ENCODE results near the gene RTP3. TPM values are rescaled to one million over a fixed set of nuclear protein-coding genes. Genes with fewer than 3 reads are reported as not detected.
"Not testable (repeated sequence)": the region's sequence is repeated elsewhere in the genome, so short reads cannot be mapped to it uniquely, and the experiment has no call there.

Gene RTP3
- total and polyA plus RNA-seq, 4 donors, result not detected

DNA sequence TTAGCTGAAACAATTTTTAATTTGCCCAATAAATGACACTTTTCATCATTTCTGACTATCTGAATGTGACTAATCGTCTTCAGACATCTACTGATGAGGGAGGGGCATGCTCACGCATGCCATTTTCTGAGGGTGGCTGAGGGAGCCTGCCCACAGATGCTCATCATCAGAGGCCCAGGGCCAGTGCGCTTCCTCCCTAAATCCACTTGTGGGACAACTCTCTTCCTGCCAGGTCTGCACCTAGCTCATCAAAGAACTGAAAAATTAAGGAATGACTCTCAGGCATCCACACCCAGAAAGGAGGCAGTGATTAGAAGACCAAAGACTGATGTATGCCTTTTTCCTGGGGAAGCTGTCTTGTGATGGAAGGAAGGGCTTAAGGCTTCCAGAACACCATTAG lies 22.8 kb downstream of the RTP3 start:
- no peaks in the 10 kb centered on the region for H3K27me3 ChIP-seq (ENCODE audit: control insufficient read depth in 3 of 3, insufficient read depth in 3 of 3, low read length in 2 of 3)
- no peak overlapping the region for H3K27ac ChIP-seq (ENCODE audit: low read depth in 1 of 2, low read length in 1 of 2)
- no peak overlapping the region for H3K4me3 ChIP-seq
- WGBS, 2 donors, result 90 to 94% methylated on average over 3 of the region's 3 CpGs
- no peak overlapping the region for H3K9ac ChIP-seq (ENCODE audit: insufficient read depth in 1 of 2, low read length in 2 of 2)
- TF ChIP-seq, protein P1, sequence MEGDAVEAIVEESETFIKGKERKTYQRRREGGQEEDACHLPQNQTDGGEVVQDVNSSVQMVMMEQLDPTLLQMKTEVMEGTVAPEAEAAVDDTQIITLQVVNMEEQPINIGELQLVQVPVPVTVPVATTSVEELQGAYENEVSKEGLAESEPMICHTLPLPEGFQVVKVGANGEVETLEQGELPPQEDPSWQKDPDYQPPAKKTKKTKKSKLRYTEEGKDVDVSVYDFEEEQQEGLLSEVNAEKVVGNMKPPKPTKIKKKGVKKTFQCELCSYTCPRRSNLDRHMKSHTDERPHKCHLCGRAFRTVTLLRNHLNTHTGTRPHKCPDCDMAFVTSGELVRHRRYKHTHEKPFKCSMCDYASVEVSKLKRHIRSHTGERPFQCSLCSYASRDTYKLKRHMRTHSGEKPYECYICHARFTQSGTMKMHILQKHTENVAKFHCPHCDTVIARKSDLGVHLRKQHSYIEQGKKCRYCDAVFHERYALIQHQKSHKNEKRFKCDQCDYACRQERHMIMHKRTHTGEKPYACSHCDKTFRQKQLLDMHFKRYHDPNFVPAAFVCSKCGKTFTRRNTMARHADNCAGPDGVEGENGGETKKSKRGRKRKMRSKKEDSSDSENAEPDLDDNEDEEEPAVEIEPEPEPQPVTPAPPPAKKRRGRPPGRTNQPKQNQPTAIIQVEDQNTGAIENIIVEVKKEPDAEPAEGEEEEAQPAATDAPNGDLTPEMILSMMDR (IDR thresholded peaks at IDR 0.05; ENCODE audit: control extremely low read depth, extremely low read depth), result no peak
- ATAC-seq (ENCODE audit: insufficient read depth, low FRiP score) (no peak), DNase-seq (no peak)
- no peaks in the 10 kb centered on the region for H3K9me3 ChIP-seq (ENCODE audit: control insufficient read depth in 4 of 4, insufficient read depth in 3 of 4, low read length in 3 of 4)
- peaks cover 0 to 2% (median 0%) of the 10 kb centered on the region in 5 donors for H3K4me1 ChIP-seq (ENCODE audit: control insufficient read depth in 5 of 5, insufficient read depth in 5 of 5, low read length in 5 of 5)
- H3K36me3 ChIP-seq (ENCODE audit: control insufficient read depth in 4 of 4, insufficient read depth in 4 of 4, low read length in 4 of 4), result no peaks in the 10 kb centered on the region

DNA sequence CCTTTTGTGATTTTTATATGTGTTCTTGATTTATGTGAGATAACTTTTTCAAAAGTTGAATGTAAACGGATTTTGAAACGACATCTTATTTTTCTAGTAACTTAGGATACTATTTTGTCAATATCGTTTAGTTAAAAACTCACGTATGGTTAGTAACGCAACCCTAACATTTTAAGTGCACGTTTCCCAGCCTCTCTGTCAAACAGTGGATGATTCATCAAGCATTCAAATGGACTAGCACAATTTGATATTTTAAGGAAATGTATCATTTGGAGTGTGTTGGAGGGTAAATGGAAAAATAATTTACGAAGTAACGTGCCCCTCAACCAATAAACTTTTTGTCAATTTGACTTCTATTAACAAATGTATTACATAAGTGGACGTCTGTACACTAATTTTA lies 23.3 kb downstream of the RTP3 start:
- H3K9me3 ChIP-seq (ENCODE audit: control insufficient read depth in 4 of 4, insufficient read depth in 3 of 4, low read length in 3 of 4), result no peaks in the 10 kb centered on the region
- ATAC-seq (ENCODE audit: insufficient read depth, low FRiP score) (no peak), DNase-seq (no peak)
- TF ChIP-seq, protein P1 (IDR thresholded peaks at IDR 0.05; ENCODE audit: control extremely low read depth, extremely low read depth), result no peak
- H3K9ac ChIP-seq (ENCODE audit: insufficient read depth in 1 of 2, low read length in 2 of 2), result no peak overlapping the region
- H3K36me3 ChIP-seq (ENCODE audit: control insufficient read depth in 4 of 4, insufficient read depth in 4 of 4, low read length in 4 of 4), result no peaks in the 10 kb centered on the region
- H3K27ac ChIP-seq (ENCODE audit: low read depth in 1 of 2, low read length in 1 of 2), result no peak overlapping the region
- WGBS, 2 donors, result 81 to 89% methylated on average over 9 of the region's 9 CpGs
- peaks cover 0 to 2% (median 0%) of the 10 kb centered on the region in 5 donors for H3K4me1 ChIP-seq (ENCODE audit: control insufficient read depth in 5 of 5, insufficient read depth in 5 of 5, low read length in 5 of 5)
- H3K27me3 ChIP-seq (ENCODE audit: control insufficient read depth in 3 of 3, insufficient read depth in 3 of 3, low read length in 2 of 3), result no peaks in the 10 kb centered on the region
- H3K4me3 ChIP-seq, result no peak overlapping the region

GRCh38 chr3:46522201-46522600 lies 24.4 kb downstream of the RTP3 start:
- WGBS, 2 donors, result 84 to 88% methylated on average over 4 of the region's 4 CpGs
- ATAC-seq (ENCODE audit: insufficient read depth, low FRiP score), result not testable (repeated sequence)

GRCh38 chr3:46523556-46523955 lies 25.8 kb downstream of the RTP3 start:
- no peaks in the 10 kb centered on the region for H3K36me3 ChIP-seq (ENCODE audit: control insufficient read depth in 4 of 4, insufficient read depth in 4 of 4, low read length in 4 of 4)
- DNase-seq (no peak), ATAC-seq (ENCODE audit: insufficient read depth, low FRiP score) (no peak)
- 93 to 95% methylated on average over 2 of the region's 2 CpGs for WGBS, 2 donors
- H3K4me1 ChIP-seq (ENCODE audit: control insufficient read depth in 5 of 5, insufficient read depth in 5 of 5, low read length in 5 of 5), result peaks cover 0 to 1% (median 0%) of the 10 kb centered on the region in 5 donors
- no peak overlapping the region for H3K4me3 ChIP-seq
- TF ChIP-seq, protein P1 (IDR thresholded peaks at IDR 0.05; ENCODE audit: control extremely low read depth, extremely low read depth), result no peak
- no peaks in the 10 kb centered on the region for H3K27me3 ChIP-seq (ENCODE audit: control insufficient read depth in 3 of 3, insufficient read depth in 3 of 3, low read length in 2 of 3)
- no peak overlapping the region for H3K9ac ChIP-seq (ENCODE audit: insufficient read depth in 1 of 2, low read length in 2 of 2)
- no peak overlapping the region for H3K27ac ChIP-seq (ENCODE audit: low read depth in 1 of 2, low read length in 1 of 2)
- H3K9me3 ChIP-seq (ENCODE audit: control insufficient read depth in 4 of 4, insufficient read depth in 3 of 4, low read length in 3 of 4), result no peaks in the 10 kb centered on the region

More at GRCh38 chr3:46522201-46522600, 24.4 kb downstream of the RTP3 start:
- H3K4me3 ChIP-seq; H3K36me3 ChIP-seq (ENCODE audit: control insufficient read depth in 4 of 4, insufficient read depth in 4 of 4, low read length in 4 of 4); H3K9me3 ChIP-seq (ENCODE audit: control insufficient read depth in 4 of 4, insufficient read depth in 3 of 4, low read length in 3 of 4); H3K27ac ChIP-seq (ENCODE audit: low read depth in 1 of 2, low read length in 1 of 2); H3K4me1 ChIP-seq (ENCODE audit: control insufficient read depth in 5 of 5, insufficient read depth in 5 of 5, low read length in 5 of 5); DNase-seq; H3K9ac ChIP-seq (ENCODE audit: insufficient read depth in 1 of 2, low read length in 2 of 2); H3K27me3 ChIP-seq (ENCODE audit: control insufficient read depth in 3 of 3, insufficient read depth in 3 of 3, low read length in 2 of 3): not testable (repeated sequence)
